H1 (cell line): Measurements from ENCODE around the gene SCG2. TPM values are rescaled to one million over a fixed set of nuclear protein-coding genes. Genes with fewer than 3 reads are reported as not detected.

ENCODE experiments used
- BRCA1 ChIP-seq: IDR thresholded peaks from 2 replicates; pipeline ENCODE4 v1.6.1; 2012; ENCODE audit warnings: low read depth, low read length, improper control_type of control experiment
- CHD7 ChIP-seq: fragments of 300-600 bp; sonication (generic); IDR thresholded peaks from 2 replicates; pipeline ENCODE4 v1.7.1; 2012; ENCODE audit warnings: low read length, moderate library complexity, mild to moderate bottlenecking, inconsistent platforms; ENCODE audit not compliant: insufficient replicate concordance
- CREB1 ChIP-seq: IDR thresholded peaks from 2 replicates; pipeline ENCODE4 v1.6.1; 2012; ENCODE audit warnings: inconsistent platforms
- EGR1 ChIP-seq: IDR thresholded peaks from 2 replicates; pipeline ENCODE4 v1.6.1; 2011; ENCODE audit warnings: low read depth, low read length, borderline replicate concordance
- POLR2A ChIP-seq, 2 experiments: IDR thresholded peaks; 1 replicate in 1 of 2; 2 replicates in 1 of 2; pipeline ENCODE4 v1.6.1; 2011; ENCODE audit warnings: low read depth in 2 of 2, low read length in 2 of 2, mild to moderate bottlenecking in 2 of 2; ENCODE audit errors: control extremely low read depth in 1 of 2
- POU5F1 ChIP-seq: IDR thresholded peaks from 2 replicates; pipeline ENCODE4 v1.6.1; 2011; ENCODE audit warnings: low read depth, mild to moderate bottlenecking, low read length, moderate library complexity
- ZNF274 ChIP-seq: IDR thresholded peaks from 2 replicates; pipeline ENCODE4 v1.7.0; 2012; ENCODE audit warnings: low read length, borderline replicate concordance; ENCODE audit errors: extremely low read depth
- polyA plus RNA-seq, 7 experiments: library from polyadenylated mRNA; depleted of rRNA in 3 of 7; stranded (reverse) in 5 of 7; unstranded in 2 of 7; fragments of >200 nt in 5 of 7; fragments of 200-250 nt in 2 of 7; gene quantifications; 1 replicate in 5 of 7; 2 replicates in 1 of 7; 4 replicates in 1 of 7; pipeline versions ENCODE4 v1.2.1 to v1.2.3, GENCODE V29; 2011 to 2013; ENCODE audit warnings: missing spikeins in 2 of 7, mixed read lengths in 2 of 7
- total RNA-seq: library from RNA; stranded (reverse); fragmentation: NEBNext Ultra II Directional; extraction: Animal tissue kit (Norgen Biotek cat#: 25700); gene quantifications from 2 replicates; pipeline ENCODE4 v1.2.1, GENCODE V29; 2021

The SCG2 gene
- total and polyA plus RNA-seq, 2 of the 8 experiments (the other 6 are each of a cell fraction or from before 2014, with no cell fraction given), result 0.54 to 1.0 TPM

DNA sequence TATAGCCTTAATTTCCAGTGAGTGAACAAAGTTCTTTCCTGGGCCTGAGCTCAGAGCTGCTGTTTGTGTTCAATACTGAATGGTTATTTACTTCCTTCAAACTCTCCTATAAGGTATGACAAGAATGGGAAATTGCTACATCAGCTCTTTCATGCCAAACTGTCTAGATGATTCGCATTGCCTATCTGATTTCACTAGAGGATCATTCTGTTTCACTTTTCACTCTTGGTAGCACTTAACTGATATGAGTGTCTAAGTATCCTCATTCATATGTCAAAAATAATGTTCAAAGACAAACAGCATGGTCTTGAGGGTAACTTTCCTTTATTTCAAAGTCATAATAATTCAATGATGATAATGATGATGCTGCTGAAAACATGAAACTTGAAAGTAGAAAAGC lies 32.9 kb upstream of the SCG2 start (continued):
- TF ChIP-seq CHD7 (no peak), POLR2A (IDR thresholded peaks at IDR 0.05; ENCODE audit: control extremely low read depth in 1 of 2, low read depth in 2 of 2, low read length in 2 of 2) (no peak), ZNF274 (no peak), POU5F1 (no peak), CREB1 (no peak), BRCA1 (no peak), EGR1 (no peak)
